ENCODE measurements around the gene IFNG-AS1.

- TF ChIP-seq CTCF (IDR thresholded peaks at IDR 0.05) (no peak), POLR2AphosphoS5 (IDR thresholded peaks at IDR 0.05) (no peak)
Observed at GRCh38 chr12:68016136-68016535, 26.9 kb downstream of the IFNG-AS1 start.
